ENCODE measurements around the gene FRMD4A.

FRMD4A gene

DNA sequence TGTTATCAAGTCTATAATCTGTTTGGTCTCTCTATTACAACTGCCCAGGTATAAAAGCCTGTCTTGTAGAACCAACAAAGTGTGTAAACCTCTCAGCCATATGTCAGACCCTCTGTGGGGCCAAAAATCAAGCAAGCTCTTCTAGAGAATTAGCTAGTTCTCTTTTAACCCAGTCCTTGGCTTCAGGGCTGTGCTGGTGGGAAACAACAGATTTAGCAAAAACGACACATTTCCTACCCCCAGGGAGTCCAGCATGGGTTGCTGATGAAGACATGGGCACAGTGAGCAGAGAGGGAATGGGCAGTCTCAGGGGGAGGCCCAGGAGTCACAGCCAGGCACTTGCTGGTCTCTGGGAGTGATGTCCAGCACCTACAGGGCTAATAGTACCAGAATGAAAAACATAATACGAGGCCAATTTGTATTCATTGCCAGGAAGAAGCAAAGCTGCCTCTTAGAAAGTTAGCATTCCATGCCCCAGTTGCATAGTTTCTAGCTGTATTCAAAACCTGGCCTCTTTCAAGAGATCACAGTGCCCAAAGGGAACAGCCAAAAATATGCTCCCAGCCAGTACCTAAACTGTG, 80.1 kb downstream of the FRMD4A start:
- no peaks in the 10 kb centered on the region for H3K27me3 ChIP-seq (ENCODE audit: low read length)
- H3K9me2 ChIP-seq (replicated peaks; ENCODE audit: insufficient read depth, low read length), result no peaks in the 10 kb centered on the region
- TF ChIP-seq, protein P1, sequence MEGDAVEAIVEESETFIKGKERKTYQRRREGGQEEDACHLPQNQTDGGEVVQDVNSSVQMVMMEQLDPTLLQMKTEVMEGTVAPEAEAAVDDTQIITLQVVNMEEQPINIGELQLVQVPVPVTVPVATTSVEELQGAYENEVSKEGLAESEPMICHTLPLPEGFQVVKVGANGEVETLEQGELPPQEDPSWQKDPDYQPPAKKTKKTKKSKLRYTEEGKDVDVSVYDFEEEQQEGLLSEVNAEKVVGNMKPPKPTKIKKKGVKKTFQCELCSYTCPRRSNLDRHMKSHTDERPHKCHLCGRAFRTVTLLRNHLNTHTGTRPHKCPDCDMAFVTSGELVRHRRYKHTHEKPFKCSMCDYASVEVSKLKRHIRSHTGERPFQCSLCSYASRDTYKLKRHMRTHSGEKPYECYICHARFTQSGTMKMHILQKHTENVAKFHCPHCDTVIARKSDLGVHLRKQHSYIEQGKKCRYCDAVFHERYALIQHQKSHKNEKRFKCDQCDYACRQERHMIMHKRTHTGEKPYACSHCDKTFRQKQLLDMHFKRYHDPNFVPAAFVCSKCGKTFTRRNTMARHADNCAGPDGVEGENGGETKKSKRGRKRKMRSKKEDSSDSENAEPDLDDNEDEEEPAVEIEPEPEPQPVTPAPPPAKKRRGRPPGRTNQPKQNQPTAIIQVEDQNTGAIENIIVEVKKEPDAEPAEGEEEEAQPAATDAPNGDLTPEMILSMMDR (IDR thresholded peaks at IDR 0.05; ENCODE audit: insufficient read depth, low read length, poor library complexity, severe bottlenecking), result no peak
- no peak for TF ChIP-seq EZH2phosphoT487 (conservative IDR thresholded peaks at IDR 0.05; ENCODE audit: low read length)

DNA sequence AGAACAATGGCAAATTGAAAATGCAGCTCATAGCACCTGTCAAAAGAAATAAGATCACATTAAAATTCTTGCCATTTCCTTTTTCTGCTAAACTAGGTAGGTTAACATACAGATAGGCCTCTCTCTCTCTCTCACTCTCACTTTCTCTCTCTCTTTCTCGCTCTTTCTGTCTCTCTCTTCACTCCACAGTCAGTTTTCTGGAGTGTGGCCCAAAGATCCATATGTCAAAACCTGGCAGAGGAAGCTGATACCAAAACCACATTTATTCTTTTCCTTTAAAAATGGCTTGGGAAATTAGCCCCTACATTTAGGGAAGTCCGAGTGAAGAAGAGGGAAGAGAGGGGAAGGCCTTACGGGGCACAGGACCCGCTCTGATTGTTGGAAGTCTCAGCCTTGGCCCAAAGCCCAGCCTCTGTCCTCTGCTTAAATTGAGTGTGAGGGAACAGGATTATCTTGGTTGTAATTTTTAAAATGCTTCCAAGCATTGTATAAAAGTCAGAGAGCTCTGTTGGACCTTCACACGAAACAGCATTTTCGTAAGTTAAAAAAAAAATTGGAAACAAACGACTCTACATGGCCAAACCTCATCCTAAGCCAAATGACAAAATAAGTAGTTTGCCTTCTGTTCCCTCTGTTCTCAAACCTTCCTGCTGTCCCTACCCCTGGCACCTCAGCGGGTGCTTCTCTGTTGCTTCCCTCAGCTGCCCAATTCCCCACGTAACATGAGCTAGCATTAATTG, 83.2 kb downstream of the FRMD4A start:
- Histone ChIP-seq H3K36me3 (ENCODE audit: low read length) (no peaks in the 10 kb centered on the region), H3F3A (ENCODE audit: insufficient read depth) (no peaks in the 10 kb centered on the region), H3K79me2 (ENCODE audit: insufficient read depth, low read length) (no peaks in the 10 kb centered on the region), H3K9me3 (ENCODE audit: insufficient read depth, low read length) (no peaks in the 10 kb centered on the region), H3K27ac (ENCODE audit: low read depth, low read length) (no peak overlapping the region), H3K9ac (ENCODE audit: low read length) (no peak overlapping the region), H2AFZ (ENCODE audit: low read depth, low read length, severe bottlenecking) (no peak overlapping the region), H3K27me3 (ENCODE audit: low read length) (no peaks in the 10 kb centered on the region), H3K4me3 (ENCODE audit: insufficient read depth, low read length, poor library complexity, severe bottlenecking) (no peak overlapping the region), H3K4me2 (ENCODE audit: low read depth, low read length, poor library complexity, severe bottlenecking) (no peak overlapping the region), H4K20me1 (ENCODE audit: low read depth, low read length) (no peaks in the 10 kb centered on the region), H3K9me2 (replicated peaks; ENCODE audit: insufficient read depth, low read length) (no peaks in the 10 kb centered on the region)
- TF ChIP-seq, protein P1 (IDR thresholded peaks at IDR 0.05; ENCODE audit: insufficient read depth, low read length, poor library complexity, severe bottlenecking), result no peak
- TF ChIP-seq EZH2phosphoT487 (conservative IDR thresholded peaks at IDR 0.05; ENCODE audit: low read length), result no peak

More for the DNA sequence above, 80.1 kb downstream of the FRMD4A start:
- H3K36me3 ChIP-seq (ENCODE audit: low read length), result no peaks in the 10 kb centered on the region
- H3K9ac ChIP-seq (ENCODE audit: low read length), result no peak overlapping the region
- no peak overlapping the region for H3K27ac ChIP-seq (ENCODE audit: low read depth, low read length)
- no peaks in the 10 kb centered on the region for H3K9me3 ChIP-seq (ENCODE audit: insufficient read depth, low read length)
- no peaks in the 10 kb centered on the region for H4K20me1 ChIP-seq (ENCODE audit: low read depth, low read length)
- no peak overlapping the region for H2AFZ ChIP-seq (ENCODE audit: low read depth, low read length, severe bottlenecking)
- no peak overlapping the region for H3K4me3 ChIP-seq (ENCODE audit: insufficient read depth, low read length, poor library complexity, severe bottlenecking)
- H3F3A ChIP-seq (ENCODE audit: insufficient read depth), result no peaks in the 10 kb centered on the region
- H3K79me2 ChIP-seq (ENCODE audit: insufficient read depth, low read length), result no peaks in the 10 kb centered on the region
- H3K4me2 ChIP-seq (ENCODE audit: low read depth, low read length, poor library complexity, severe bottlenecking), result no peak overlapping the region

- no peaks in the 10 kb centered on the region for H3F3A ChIP-seq (ENCODE audit: insufficient read depth)
- H3K9ac ChIP-seq (ENCODE audit: low read length), result no peak overlapping the region
- H3K36me3 ChIP-seq (ENCODE audit: low read length), result no peaks in the 10 kb centered on the region
- H3K79me2 ChIP-seq (ENCODE audit: insufficient read depth, low read length), result no peaks in the 10 kb centered on the region
- H3K27me3 ChIP-seq (ENCODE audit: low read length), result no peaks in the 10 kb centered on the region
- no peaks in the 10 kb centered on the region for H3K9me2 ChIP-seq (replicated peaks; ENCODE audit: insufficient read depth, low read length)
- no peak overlapping the region for H3K27ac ChIP-seq (ENCODE audit: low read depth, low read length)
- H3K4me2 ChIP-seq (ENCODE audit: low read depth, low read length, poor library complexity, severe bottlenecking), result no peak overlapping the region
- H2AFZ ChIP-seq (ENCODE audit: low read depth, low read length, severe bottlenecking), result no peak overlapping the region
- no peaks in the 10 kb centered on the region for H3K9me3 ChIP-seq (ENCODE audit: insufficient read depth, low read length)
- no peaks in the 10 kb centered on the region for H4K20me1 ChIP-seq (ENCODE audit: low read depth, low read length)
- H3K4me3 ChIP-seq (ENCODE audit: insufficient read depth, low read length, poor library complexity, severe bottlenecking), result no peak overlapping the region
- TF ChIP-seq EZH2phosphoT487 (conservative IDR thresholded peaks at IDR 0.05; ENCODE audit: low read length), result no peak
- TF ChIP-seq, protein P1 (IDR thresholded peaks at IDR 0.05; ENCODE audit: insufficient read depth, low read length, poor library complexity, severe bottlenecking), result no peak
These were observed 85.9 kb downstream of the FRMD4A start for GRCh38 chr10:14244801-14245211.

Data from SU-DHL-6 (cell line).